Measurements from ENCODE around the gene FOXP1. TPM values are rescaled to one million over a fixed set of nuclear protein-coding genes. Genes with fewer than 3 reads are reported as not detected.

The FOXP1 gene
- total RNA-seq, 1 donor from 2014 or later: 27.3 TPM

DNA sequence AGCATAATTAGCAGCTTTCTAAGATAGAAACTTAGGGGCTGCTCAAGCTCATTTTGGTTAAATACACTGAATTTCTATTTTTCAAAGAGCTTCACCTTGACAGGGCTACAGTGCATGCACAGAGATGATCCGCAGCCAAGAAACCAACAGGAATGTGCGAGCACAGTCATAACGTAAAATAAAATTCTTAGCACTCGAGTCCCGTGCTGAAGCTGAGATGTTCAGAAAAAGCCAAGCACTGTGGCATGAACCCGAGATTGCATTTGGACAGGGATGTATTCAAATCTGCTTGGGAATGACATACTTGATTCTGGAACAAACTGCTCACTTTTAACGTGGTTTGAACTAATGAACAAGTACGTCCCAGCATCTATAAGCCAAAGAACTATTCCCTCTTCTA lies 340.3 kb downstream of the FOXP1 start:
- H3K4me3 ChIP-seq: no peak overlapping the region
- TF ChIP-seq EZH2 (IDR thresholded peaks at IDR 0.05) (no peak), EZH2phosphoT487 (IDR thresholded peaks at IDR 0.05) (no peak)
- TF ChIP-seq, protein P1, sequence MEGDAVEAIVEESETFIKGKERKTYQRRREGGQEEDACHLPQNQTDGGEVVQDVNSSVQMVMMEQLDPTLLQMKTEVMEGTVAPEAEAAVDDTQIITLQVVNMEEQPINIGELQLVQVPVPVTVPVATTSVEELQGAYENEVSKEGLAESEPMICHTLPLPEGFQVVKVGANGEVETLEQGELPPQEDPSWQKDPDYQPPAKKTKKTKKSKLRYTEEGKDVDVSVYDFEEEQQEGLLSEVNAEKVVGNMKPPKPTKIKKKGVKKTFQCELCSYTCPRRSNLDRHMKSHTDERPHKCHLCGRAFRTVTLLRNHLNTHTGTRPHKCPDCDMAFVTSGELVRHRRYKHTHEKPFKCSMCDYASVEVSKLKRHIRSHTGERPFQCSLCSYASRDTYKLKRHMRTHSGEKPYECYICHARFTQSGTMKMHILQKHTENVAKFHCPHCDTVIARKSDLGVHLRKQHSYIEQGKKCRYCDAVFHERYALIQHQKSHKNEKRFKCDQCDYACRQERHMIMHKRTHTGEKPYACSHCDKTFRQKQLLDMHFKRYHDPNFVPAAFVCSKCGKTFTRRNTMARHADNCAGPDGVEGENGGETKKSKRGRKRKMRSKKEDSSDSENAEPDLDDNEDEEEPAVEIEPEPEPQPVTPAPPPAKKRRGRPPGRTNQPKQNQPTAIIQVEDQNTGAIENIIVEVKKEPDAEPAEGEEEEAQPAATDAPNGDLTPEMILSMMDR (IDR thresholded peaks at IDR 0.05): no peak
- no peaks in the 10 kb centered on the region for H3K27me3 ChIP-seq
- H3K27ac Mint-ChIP-seq: no peak overlapping the region
- H3K27ac ChIP-seq: peak overlapping the region; percentile 69
- H3K4me2 ChIP-seq: peak overlapping the region; percentile 71
- H3F3A ChIP-seq (ENCODE audit: low read depth): peaks cover 62% of the 10 kb centered on the region
- peaks cover 3% of the 10 kb centered on the region for H3K36me3 Mint-ChIP-seq
- no peak overlapping the region for H2AFZ ChIP-seq (replicated peaks)
- H3K9me3 ChIP-seq (ENCODE audit: low read depth): no peaks in the 10 kb centered on the region
- H4K20me1 ChIP-seq (ENCODE audit: low read depth): peaks cover 12% of the 10 kb centered on the region
- peaks cover 71% of the 10 kb centered on the region for H3K4me1 Mint-ChIP-seq
- H3K4me3 Mint-ChIP-seq: no peak overlapping the region
- no peak for DNase-seq (ENCODE audit: low spot score)
- H3K36me3 ChIP-seq: no peaks in the 10 kb centered on the region
- peaks cover 73% of the 10 kb centered on the region for H3K79me2 ChIP-seq (ENCODE audit: low read depth)
- H3K27me3 Mint-ChIP-seq (ENCODE audit: insufficient read depth, low read depth): no peaks in the 10 kb centered on the region
- no peaks in the 10 kb centered on the region for H3K9me3 Mint-ChIP-seq
- H3K4me1 ChIP-seq: peaks cover 82% of the 10 kb centered on the region
- no peak overlapping the region for H3K9ac ChIP-seq

DNA sequence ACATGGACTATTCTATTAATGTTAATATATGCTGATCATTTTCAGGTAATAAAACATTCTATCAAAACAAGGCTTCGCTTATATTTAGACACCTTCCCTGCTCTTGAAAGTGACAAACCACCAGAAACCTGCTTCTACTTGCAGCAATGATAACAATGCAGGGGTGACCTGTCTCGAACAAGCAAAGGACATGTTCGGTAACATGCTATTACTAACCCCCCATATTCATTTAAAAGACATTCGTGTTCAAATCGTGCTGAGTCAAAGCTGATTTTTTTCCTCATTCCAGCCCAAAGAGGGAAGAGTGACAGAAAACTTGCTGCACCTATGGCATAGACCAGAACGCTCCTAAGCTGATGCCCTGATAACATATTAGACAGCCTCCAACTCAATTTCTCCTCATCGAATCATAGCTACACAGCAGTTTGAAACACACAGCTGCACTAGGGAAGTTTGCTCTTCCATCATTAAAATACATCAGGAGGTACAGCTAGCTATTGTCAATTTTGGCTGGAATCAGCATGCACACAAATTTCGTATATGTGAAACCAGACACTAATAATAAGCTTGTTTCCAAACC lies 341.5 kb downstream of the FOXP1 start:
- H3K9me3 ChIP-seq (ENCODE audit: low read depth): no peaks in the 10 kb centered on the region
- H3K27ac ChIP-seq: peak overlapping the region; percentile 7
- no peak overlapping the region for H3K27ac Mint-ChIP-seq
- H3F3A ChIP-seq (ENCODE audit: low read depth): peaks cover 50% of the 10 kb centered on the region
- H3K4me3 ChIP-seq: peak overlapping the region; percentile 16
- H3K36me3 Mint-ChIP-seq: peaks cover 3% of the 10 kb centered on the region
- H3K4me3 Mint-ChIP-seq: no peak overlapping the region
- peaks cover 70% of the 10 kb centered on the region for H3K79me2 ChIP-seq (ENCODE audit: low read depth)
- no peak overlapping the region for H3K9ac ChIP-seq
- no peaks in the 10 kb centered on the region for H3K9me3 Mint-ChIP-seq
- H3K27me3 ChIP-seq: no peaks in the 10 kb centered on the region
- peaks cover 12% of the 10 kb centered on the region for H4K20me1 ChIP-seq (ENCODE audit: low read depth)
- TF ChIP-seq EZH2 (IDR thresholded peaks at IDR 0.05) (no peak), EZH2phosphoT487 (IDR thresholded peaks at IDR 0.05) (no peak)
- TF ChIP-seq, protein P1 (IDR thresholded peaks at IDR 0.05): no peak
- H3K27me3 Mint-ChIP-seq (ENCODE audit: insufficient read depth, low read depth): no peaks in the 10 kb centered on the region
- no peak for DNase-seq (ENCODE audit: low spot score)
- peaks cover 67% of the 10 kb centered on the region for H3K4me1 Mint-ChIP-seq
- H3K36me3 ChIP-seq: no peaks in the 10 kb centered on the region
- peak overlapping the region; percentile 71 for H3K4me2 ChIP-seq
- H3K4me1 ChIP-seq: peaks cover 74% of the 10 kb centered on the region
- H2AFZ ChIP-seq (replicated peaks): no peak overlapping the region

DNA sequence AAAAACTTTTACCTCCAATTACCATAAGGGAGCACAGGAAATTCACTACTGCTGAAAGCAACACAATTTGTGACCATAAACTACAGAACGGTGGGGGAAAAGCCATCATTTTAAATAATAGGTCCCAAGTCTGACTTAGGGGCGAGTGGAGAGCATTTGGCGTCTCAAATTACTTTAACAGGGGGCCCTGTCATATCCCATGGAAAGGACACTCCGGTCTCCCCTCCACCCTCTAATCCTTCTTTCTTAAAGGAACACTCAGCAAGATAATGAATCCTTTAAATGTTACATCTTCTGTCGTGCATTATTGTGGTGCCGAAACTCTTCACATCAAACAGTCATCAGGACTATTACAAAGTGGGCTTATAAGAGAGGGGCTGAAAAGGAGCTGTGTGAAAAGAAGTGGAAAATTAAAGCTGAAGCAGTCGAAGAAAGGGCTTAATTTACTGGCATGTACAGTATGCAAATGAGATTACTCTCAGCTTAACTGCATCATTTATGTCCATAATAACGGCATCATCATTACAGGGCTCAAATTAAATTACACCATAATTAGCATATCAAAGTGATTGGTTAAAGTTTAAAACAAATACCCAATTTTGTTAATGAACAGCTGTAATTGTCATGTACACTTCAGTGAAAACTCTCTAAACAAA lies 342.2 kb downstream of the FOXP1 start:
- Histone ChIP-seq H4K20me1 (ENCODE audit: low read depth) (peaks cover 8% of the 10 kb centered on the region), H3K36me3 (no peaks in the 10 kb centered on the region), H2AFZ (replicated peaks) (no peak overlapping the region), H3K9me3 (ENCODE audit: low read depth) (no peaks in the 10 kb centered on the region), H3K79me2 (ENCODE audit: low read depth) (peaks cover 63% of the 10 kb centered on the region), H3F3A (ENCODE audit: low read depth) (peaks cover 45% of the 10 kb centered on the region), H3K27me3 (no peaks in the 10 kb centered on the region), H3K4me1 (peaks cover 67% of the 10 kb centered on the region), H3K4me3 (peak overlapping the region; percentile 16), H3K4me2 (peak overlapping the region; percentile 71), H3K9ac (no peak overlapping the region), H3K27ac (peak overlapping the region; percentile 7)
- Mint-ChIP-seq H3K36me3 (peaks cover 3% of the 10 kb centered on the region), H3K27ac (no peak overlapping the region), H3K27me3 (ENCODE audit: insufficient read depth, low read depth) (no peaks in the 10 kb centered on the region), H3K9me3 (no peaks in the 10 kb centered on the region), H3K4me1 (peaks cover 60% of the 10 kb centered on the region), H3K4me3 (no peak overlapping the region)
- peak; percentile 43 for DNase-seq (ENCODE audit: low spot score)
- TF ChIP-seq EZH2 (IDR thresholded peaks at IDR 0.05) (no peak), EZH2phosphoT487 (IDR thresholded peaks at IDR 0.05) (no peak)
- TF ChIP-seq, protein P1 (IDR thresholded peaks at IDR 0.05): no peak

Measured in neural progenitor cell (in vitro differentiated cells).